DND-41 (cell line): ENCODE results near the gene SAMD4B.

ENCODE experiments used
- EZH2 ChIP-seq: IDR thresholded peaks from 3 replicates; pipeline ENCODE4 v1.6.1; 2012; ENCODE audit warnings: borderline replicate concordance, low read depth, mild to moderate bottlenecking, moderate library complexity, low read length, inconsistent platforms; ENCODE audit not compliant: severe bottlenecking
- TF ChIP-seq, protein P1 (sequence below): IDR thresholded peaks from 2 replicates; pipeline ENCODE4 v1.5.1; 2012; ENCODE audit warnings: borderline replicate concordance, low read length, moderate library complexity, mild to moderate bottlenecking; ENCODE audit not compliant: poor library complexity, severe bottlenecking; ENCODE audit errors: extremely low read depth

DNA sequence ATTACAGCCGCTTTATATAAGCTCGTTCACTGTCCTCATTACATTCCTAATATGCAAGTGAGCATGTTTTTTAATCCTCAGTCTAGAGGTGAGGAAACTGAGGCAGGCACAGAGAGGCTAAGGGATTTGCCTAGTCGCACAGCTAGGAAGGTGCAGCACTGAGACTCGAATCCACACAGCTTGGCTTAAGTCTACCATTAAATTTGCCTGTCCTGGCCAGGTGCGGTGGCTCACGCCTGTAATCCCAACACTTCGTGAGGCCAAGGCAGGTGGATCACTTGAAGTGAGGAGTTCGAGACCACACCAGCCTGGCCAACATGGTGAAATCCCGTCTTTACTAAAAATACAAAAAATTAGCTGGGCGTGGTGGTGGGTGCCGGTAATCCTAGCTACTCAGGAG, 85.5 kb downstream of the SAMD4B start:
- no peak for TF ChIP-seq EZH2
- TF ChIP-seq, protein P1, sequence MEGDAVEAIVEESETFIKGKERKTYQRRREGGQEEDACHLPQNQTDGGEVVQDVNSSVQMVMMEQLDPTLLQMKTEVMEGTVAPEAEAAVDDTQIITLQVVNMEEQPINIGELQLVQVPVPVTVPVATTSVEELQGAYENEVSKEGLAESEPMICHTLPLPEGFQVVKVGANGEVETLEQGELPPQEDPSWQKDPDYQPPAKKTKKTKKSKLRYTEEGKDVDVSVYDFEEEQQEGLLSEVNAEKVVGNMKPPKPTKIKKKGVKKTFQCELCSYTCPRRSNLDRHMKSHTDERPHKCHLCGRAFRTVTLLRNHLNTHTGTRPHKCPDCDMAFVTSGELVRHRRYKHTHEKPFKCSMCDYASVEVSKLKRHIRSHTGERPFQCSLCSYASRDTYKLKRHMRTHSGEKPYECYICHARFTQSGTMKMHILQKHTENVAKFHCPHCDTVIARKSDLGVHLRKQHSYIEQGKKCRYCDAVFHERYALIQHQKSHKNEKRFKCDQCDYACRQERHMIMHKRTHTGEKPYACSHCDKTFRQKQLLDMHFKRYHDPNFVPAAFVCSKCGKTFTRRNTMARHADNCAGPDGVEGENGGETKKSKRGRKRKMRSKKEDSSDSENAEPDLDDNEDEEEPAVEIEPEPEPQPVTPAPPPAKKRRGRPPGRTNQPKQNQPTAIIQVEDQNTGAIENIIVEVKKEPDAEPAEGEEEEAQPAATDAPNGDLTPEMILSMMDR, result no peak
